Measurements from ENCODE around the gene IL15.
"Not testable (repeated sequence)": the region's sequence is repeated elsewhere in the genome, so short reads cannot be mapped to it uniquely, and the experiment has no call there.

Gene IL15

GRCh38 chr4:141703497-141703896, 67.1 kb downstream of the IL15 start:
- no peak for DNase-seq (ENCODE audit: low spot score)

- no peak for DNase-seq (ENCODE audit: low spot score)
Observed at GRCh38 chr4:141705048-141705746, 68.8 kb downstream of the IL15 start.

- DNase-seq (ENCODE audit: low spot score), result no peak
Observed at GRCh38 chr4:141705747-141706377, 69.5 kb downstream of the IL15 start.

- DNase-seq (ENCODE audit: low spot score), result no peak
Observed at GRCh38 chr4:141706445-141706844, 70.1 kb downstream of the IL15 start.

DNA sequence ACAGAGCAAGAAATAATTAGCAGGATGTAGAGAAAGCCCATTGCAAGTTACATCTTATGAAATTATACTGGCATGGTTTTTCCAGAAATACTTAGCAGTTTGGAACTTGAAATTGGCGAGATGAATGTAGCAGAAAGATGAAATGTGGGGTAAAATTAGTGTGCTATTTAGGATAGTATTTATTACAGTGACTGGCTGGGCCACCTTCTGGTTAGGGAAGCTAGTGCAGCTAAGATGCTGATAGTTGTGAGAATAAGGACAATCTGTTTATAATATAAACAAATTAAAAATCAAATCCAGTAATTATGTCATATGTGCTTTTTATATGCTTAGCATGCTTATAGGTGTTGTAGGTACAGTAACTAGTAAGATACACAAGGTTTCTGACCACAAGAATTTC, 74.8 kb downstream of the IL15 start:
- no peak for DNase-seq (ENCODE audit: low spot score)

DNA sequence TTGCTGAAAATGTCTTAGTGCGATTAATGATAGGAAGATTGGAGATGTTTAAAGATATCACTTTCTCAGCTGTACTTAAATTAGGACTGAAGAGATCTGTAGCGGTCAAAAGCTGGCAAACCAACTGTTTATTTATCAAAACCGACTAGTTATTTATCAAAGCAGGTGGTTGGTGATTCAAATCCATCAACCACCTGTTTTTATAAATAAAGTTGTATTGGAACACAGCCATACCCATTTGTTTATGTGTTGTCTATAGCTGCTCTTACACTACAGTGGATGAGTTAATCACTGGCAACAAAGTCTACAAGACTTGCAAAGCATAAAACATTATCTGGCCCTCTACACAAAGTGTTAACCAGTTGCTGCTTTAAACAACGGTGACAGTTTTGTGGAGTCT, 76.8 kb downstream of the IL15 start:
- DNase-seq (ENCODE audit: low spot score), result no peak

- no peak for DNase-seq (ENCODE audit: low spot score)
Observed at GRCh38 chr4:141713771-141714445, 77.5 kb downstream of the IL15 start.

- DNase-seq (ENCODE audit: low spot score), result no peak
Observed at GRCh38 chr4:141719585-141719984, 83.2 kb downstream of the IL15 start.

DNA sequence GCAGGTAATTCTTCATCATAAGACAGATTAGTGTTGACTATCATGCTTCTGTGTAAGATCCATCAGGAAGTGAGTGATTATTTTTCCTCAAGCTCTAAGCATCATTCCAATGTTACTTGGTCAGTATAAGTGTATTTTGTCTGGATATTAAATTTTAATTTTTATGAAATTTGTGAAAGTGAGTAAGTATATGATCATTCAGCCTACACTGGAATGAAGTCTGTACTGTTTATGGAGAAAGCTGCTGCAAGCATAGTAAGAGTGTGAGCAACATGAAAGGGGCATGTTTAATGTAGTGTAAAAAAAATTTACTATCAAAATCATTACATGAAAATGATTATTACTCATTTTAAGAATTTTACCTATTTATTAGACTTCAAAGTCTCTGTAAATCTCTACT, 84.8 kb downstream of the IL15 start:
- DNase-seq (ENCODE audit: low spot score), result no peak

- DNase-seq (ENCODE audit: low spot score), result no peak
Observed at GRCh38 chr4:141724646-141725045, 88.3 kb downstream of the IL15 start.

- DNase-seq (ENCODE audit: low spot score), result no peak
Observed at GRCh38 chr4:141727420-141727819, 91.0 kb downstream of the IL15 start.

- DNase-seq (ENCODE audit: low spot score), result no peak
Observed at GRCh38 chr4:141730805-141731204, 94.4 kb downstream of the IL15 start.

DNA sequence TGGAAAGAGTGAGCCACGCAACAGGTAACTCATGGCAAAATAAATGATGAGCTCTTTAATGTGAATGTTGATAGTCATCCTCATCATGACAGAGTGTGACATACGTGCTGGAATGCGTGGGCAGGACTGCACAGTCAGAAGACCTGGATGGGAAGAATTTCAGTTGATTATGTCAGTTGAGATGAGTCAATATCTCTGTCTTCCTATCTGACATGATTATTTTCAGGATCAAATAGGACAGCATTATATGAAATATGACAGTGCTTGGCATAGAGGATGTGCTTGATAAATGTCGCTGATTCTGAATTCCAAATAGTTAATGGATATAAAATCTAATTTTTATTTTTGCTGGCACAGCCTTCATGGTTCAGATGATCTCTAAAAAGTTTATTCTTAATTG, 95.1 kb downstream of the IL15 start:
- DNase-seq (ENCODE audit: low spot score), result no peak

GRCh38 chr4:141739636-141740035, 103.3 kb downstream of the IL15 start:
- DNase-seq (ENCODE audit: low spot score), result no peak

- DNase-seq (ENCODE audit: low spot score), result no peak
Observed at GRCh38 chr4:141746026-141746425, 109.6 kb downstream of the IL15 start.

DNA sequence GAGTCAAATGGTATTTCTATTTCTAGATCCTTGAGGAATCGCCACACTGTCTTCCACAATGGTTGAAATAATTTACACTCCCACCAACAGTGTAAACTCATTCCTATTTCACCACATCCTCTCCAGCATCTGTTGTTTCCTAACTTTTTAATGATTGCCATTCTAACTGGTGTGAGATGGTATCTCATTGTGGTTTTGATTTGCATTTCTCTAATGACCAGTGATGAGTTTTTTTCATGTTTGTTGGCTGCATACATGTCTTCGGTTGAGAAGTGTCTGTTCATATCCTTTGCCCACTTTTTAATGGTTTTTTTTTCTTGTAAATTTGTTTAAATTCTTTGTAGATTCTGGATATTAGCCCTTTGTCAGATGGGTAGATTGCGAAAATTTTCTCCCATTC, 115.4 kb downstream of the IL15 start:
- not testable (repeated sequence) for DNase-seq (ENCODE audit: low spot score)

DNA sequence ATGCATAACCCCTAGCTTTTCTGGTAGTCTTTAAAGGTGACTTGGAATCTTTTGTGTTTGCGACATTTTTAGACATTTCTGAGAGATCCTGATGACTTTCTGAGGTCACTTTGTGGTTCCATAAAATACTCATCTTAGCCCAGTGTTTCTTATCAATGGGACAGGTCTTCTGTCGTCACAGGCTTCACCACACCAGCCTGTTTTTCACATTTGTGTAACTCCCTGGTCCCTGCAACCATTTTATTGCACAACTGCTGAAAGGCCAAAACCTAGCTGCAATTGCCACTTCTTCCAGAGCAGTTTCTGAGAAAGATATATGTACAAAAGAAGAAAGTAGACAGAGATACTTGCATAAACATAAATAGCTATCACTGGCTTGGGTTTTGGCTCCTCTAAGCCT, 120.9 kb downstream of the IL15 start:
- no peak for DNase-seq (ENCODE audit: low spot score)

- no peak for DNase-seq (ENCODE audit: low spot score)
Observed at GRCh38 chr4:141759796-141760425, 123.5 kb downstream of the IL15 start.

- no peak for DNase-seq (ENCODE audit: low spot score)
Observed at GRCh38 chr4:141761926-141762325, 125.5 kb downstream of the IL15 start.

DNA sequence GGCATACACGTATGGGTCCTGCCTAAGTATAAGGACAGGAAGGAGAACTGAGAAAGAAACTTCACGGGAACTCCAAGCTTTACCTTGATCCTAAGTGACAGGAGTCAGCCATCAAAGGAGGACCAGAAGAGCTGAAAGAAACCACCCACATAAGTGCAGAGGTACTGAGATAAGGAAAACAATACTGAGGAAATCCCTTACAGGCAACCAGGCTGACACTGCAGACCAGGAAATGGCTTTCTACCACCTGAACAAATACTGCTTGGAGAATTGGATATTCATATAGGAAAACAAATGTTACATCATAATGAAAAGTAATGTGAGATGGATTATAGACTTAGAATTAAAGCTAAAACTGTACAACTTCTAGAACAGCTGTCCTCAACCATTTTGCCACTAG, 127.0 kb downstream of the IL15 start:
- no peak for DNase-seq (ENCODE audit: low spot score)

GRCh38 chr4:141768954-141769353, 132.6 kb downstream of the IL15 start:
- DNase-seq (ENCODE audit: low spot score), result no peak

- no peak for DNase-seq (ENCODE audit: low spot score)
Observed at GRCh38 chr4:141771889-141772830, 135.8 kb downstream of the IL15 start.
